Measurements from ENCODE around the gene RAB14. TPM values are rescaled to one million over a fixed set of nuclear protein-coding genes. Genes with fewer than 3 reads are reported as not detected.

Gene RAB14
- total RNA-seq, 1 experiment from 2014 or later: 82.6 TPM

DNA sequence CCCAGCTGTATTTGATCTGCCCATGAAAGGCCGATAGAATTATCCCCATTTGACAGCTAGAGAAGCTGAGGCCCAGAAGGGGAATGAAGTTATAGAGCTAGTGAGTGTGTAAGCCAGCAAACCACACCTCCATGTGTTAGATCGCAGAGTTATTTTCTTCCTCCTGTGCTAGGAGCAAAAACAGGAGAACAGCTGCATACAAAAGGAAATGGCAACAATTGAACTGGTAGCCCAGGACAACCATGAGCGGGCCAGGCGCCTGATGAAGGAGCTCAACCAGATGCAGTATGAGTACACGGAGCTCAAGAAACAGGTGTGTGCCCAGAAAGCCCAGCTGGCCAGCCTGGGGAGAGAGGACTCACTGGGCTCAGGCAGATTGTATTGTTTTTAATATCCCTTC is 30.4 kb downstream of the RAB14 start:
- peaks cover 5% of the 10 kb centered on the region; the same call in 1 of the 2 replicates for H3K36me3 ChIP-seq (ENCODE audit: low read depth)
- BruUV-seq (replicated peaks): no TSS peak
- intact Hi-C loops (cut with micrococcal nuclease; ENCODE audit: unreplicated experiment): no loop called here

DNA sequence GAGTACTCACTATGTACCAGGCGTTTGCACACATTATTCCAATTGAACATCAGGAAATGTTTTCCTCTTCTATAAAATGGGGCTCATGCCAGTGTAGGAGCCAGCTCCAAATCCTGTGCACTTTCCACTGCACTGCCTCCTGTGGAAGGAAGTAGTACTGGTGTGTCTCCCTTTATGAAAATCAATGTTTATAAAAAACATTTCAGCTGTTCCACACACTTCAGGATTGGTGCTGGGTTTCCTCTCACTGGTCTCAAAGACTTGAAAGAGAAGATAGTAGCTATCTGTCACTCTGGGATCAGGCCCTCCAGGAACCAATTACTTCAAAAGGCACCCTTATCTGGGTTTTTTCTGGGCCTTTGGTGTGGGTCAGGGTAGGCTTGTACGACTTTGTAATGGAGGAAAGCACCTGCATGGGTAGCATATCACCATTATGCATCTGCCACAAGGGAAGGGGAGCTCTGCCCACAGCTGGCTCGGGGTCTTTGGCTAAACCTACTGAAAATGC is 32.5 kb downstream of the RAB14 start:
- H3K4me1 ChIP-seq (replicated peaks; ENCODE audit: insufficient read depth): no peaks in the 10 kb centered on the region
- BruUV-seq (replicated peaks): no TSS peak
- peaks cover 5% of the 10 kb centered on the region; the same call in 1 of the 2 replicates for H3K36me3 ChIP-seq (ENCODE audit: low read depth)
- H3F3A ChIP-seq (ENCODE audit: insufficient read depth, low read depth): no peaks in the 10 kb centered on the region
- DNase-seq: no peak
- no peak overlapping the region for H3K4me2 ChIP-seq
- no peaks in the 10 kb centered on the region for H3K27me3 ChIP-seq (ENCODE audit: insufficient read depth, low read depth)
- no peak overlapping the region for H3K4me3 ChIP-seq
- H4K20me1 ChIP-seq (ENCODE audit: insufficient read depth): no peaks in the 10 kb centered on the region
- ChIA-PET POLR2A (ENCODE audit: unreplicated experiment) (no interaction called here), CTCF (interaction anchor here (0.6 kb wide), 1 partner anchor 414 kb away, joined by 5 read pairs; no protein-coding TSS in a partner anchor)
- intact Hi-C loops (cut with micrococcal nuclease; ENCODE audit: unreplicated experiment): no loop called here
- no peaks in the 10 kb centered on the region for H3K79me2 ChIP-seq (ENCODE audit: low read depth)
- no peak for TF ChIP-seq EZH2 (IDR thresholded peaks at IDR 0.05; ENCODE audit: low read depth)
- TF ChIP-seq, protein P1, sequence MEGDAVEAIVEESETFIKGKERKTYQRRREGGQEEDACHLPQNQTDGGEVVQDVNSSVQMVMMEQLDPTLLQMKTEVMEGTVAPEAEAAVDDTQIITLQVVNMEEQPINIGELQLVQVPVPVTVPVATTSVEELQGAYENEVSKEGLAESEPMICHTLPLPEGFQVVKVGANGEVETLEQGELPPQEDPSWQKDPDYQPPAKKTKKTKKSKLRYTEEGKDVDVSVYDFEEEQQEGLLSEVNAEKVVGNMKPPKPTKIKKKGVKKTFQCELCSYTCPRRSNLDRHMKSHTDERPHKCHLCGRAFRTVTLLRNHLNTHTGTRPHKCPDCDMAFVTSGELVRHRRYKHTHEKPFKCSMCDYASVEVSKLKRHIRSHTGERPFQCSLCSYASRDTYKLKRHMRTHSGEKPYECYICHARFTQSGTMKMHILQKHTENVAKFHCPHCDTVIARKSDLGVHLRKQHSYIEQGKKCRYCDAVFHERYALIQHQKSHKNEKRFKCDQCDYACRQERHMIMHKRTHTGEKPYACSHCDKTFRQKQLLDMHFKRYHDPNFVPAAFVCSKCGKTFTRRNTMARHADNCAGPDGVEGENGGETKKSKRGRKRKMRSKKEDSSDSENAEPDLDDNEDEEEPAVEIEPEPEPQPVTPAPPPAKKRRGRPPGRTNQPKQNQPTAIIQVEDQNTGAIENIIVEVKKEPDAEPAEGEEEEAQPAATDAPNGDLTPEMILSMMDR (conservative IDR thresholded peaks at IDR 0.05): peak; percentile 57
- no peaks in the 10 kb centered on the region for H3K9me2 ChIP-seq (ENCODE audit: insufficient read depth)
- H2AFZ ChIP-seq: no peak overlapping the region
- H3K9me3 ChIP-seq (ENCODE audit: insufficient read depth, low read depth): no peaks in the 10 kb centered on the region
- H3K27ac ChIP-seq: no peak overlapping the region

More for the DNA sequence above, 30.4 kb downstream of the RAB14 start:
- Histone ChIP-seq H3K27ac (no peak overlapping the region), H3K4me2 (no peak overlapping the region), H3K4me1 (replicated peaks; ENCODE audit: insufficient read depth) (no peaks in the 10 kb centered on the region), H3K4me3 (no peak overlapping the region), H4K20me1 (ENCODE audit: insufficient read depth) (no peaks in the 10 kb centered on the region), H3K9me2 (ENCODE audit: insufficient read depth) (no peaks in the 10 kb centered on the region), H2AFZ (no peak overlapping the region), H3K79me2 (ENCODE audit: low read depth) (no peaks in the 10 kb centered on the region), H3K27me3 (ENCODE audit: insufficient read depth, low read depth) (no peaks in the 10 kb centered on the region), H3F3A (ENCODE audit: insufficient read depth, low read depth) (no peaks in the 10 kb centered on the region), H3K9me3 (ENCODE audit: insufficient read depth, low read depth) (no peaks in the 10 kb centered on the region)
- ChIA-PET CTCF (no interaction called here), POLR2A (ENCODE audit: unreplicated experiment) (interaction anchor here (0.7 kb wide), 1 partner anchor 9 kb away, joined by 6 read pairs; no protein-coding TSS in a partner anchor)
- no peak for TF ChIP-seq EZH2 (IDR thresholded peaks at IDR 0.05; ENCODE audit: low read depth)
- TF ChIP-seq, protein P1 (conservative IDR thresholded peaks at IDR 0.05): no peak
- no peak for DNase-seq

DNA sequence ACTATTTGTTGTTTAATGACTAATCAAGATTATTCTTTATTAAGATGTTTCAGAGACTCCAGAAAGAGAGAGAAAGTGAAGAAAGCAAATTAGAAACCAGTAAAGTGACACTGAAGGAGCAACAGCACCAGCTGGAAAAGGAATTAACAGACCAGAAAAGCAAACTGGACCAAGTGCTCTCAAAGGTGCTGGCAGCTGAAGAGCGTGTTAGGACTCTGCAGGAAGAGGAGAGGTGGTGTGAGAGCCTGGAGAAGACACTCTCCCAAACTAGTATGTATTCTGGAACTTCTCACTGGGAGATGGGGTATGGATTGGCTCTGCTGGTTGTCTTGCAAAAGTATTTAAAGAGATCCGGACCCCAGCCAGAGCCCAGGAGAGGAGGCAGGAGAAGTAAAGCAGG is 33.6 kb downstream of the RAB14 start:
- peaks cover 2% of the 10 kb centered on the region; the same call in 1 of the 2 replicates for H3K36me3 ChIP-seq (ENCODE audit: low read depth)
- POLR2A ChIA-PET (ENCODE audit: unreplicated experiment): no interaction called here
- no peak for TF ChIP-seq EZH2 (IDR thresholded peaks at IDR 0.05; ENCODE audit: low read depth)
- TF ChIP-seq, protein P1 (conservative IDR thresholded peaks at IDR 0.05): no peak
- H3F3A ChIP-seq (ENCODE audit: insufficient read depth, low read depth): no peaks in the 10 kb centered on the region
- CTCF ChIA-PET: no interaction called here
- H2AFZ ChIP-seq: no peak overlapping the region
- intact Hi-C loops (cut with micrococcal nuclease; ENCODE audit: unreplicated experiment): no loop called here
- H3K27me3 ChIP-seq (ENCODE audit: insufficient read depth, low read depth): no peaks in the 10 kb centered on the region
- DNase-seq: no peak
- no peaks in the 10 kb centered on the region for H3K4me1 ChIP-seq (replicated peaks; ENCODE audit: insufficient read depth)
- H3K4me2 ChIP-seq: no peak overlapping the region
- BruUV-seq (replicated peaks): no TSS peak
- H3K27ac ChIP-seq: no peak overlapping the region
- no peaks in the 10 kb centered on the region for H4K20me1 ChIP-seq (ENCODE audit: insufficient read depth)
- H3K9me2 ChIP-seq (ENCODE audit: insufficient read depth): no peaks in the 10 kb centered on the region
- no peaks in the 10 kb centered on the region for H3K9me3 ChIP-seq (ENCODE audit: insufficient read depth, low read depth)
- no peak overlapping the region for H3K4me3 ChIP-seq
- H3K79me2 ChIP-seq (ENCODE audit: low read depth): no peaks in the 10 kb centered on the region
